WERI-Rb-1 (cell line): ENCODE data around the gene TMEM171.

Source experiments
- DNase-seq: peaks from one replicate; pipeline ENCODE4 v3.0.0-alpha.2; 2020
- H3K27ac ChIP-seq: fragments of 250-450 bp; sonication (Bioruptor Pico); 2 replicates; pipeline ENCODE4 v1.5.1; 2020; ENCODE audit warnings: mild to moderate bottlenecking, moderate library complexity
- H3K27me3 ChIP-seq: fragments of 250-450 bp; sonication (Bioruptor Pico); 2 replicates; pipeline ENCODE4 v1.5.1; 2021; ENCODE audit warnings: mild to moderate bottlenecking, low read depth, moderate library complexity; ENCODE audit not compliant: insufficient read depth, severe bottlenecking
- H3K36me3 ChIP-seq: fragments of 250-450 bp; sonication (Bioruptor Pico); 2 replicates; pipeline ENCODE4 v1.5.1; 2020; ENCODE audit warnings: mild to moderate bottlenecking, moderate library complexity
- H3K4me3 ChIP-seq: 2 replicates; pipeline ENCODE4 v1.5.1; 2011; ENCODE audit warnings: low read depth, mild to moderate bottlenecking, control low read depth, low read length
- H3K9me3 ChIP-seq: fragments of 250-450 bp; sonication (Bioruptor Pico); 2 replicates; pipeline ENCODE4 v1.5.1; 2021; ENCODE audit warnings: mild to moderate bottlenecking, moderate library complexity; ENCODE audit not compliant: severe bottlenecking
- TF ChIP-seq, protein P1 (sequence below): IDR thresholded peaks from 2 replicates; pipeline ENCODE4 v1.5.1; 2011; ENCODE audit warnings: low read depth, mild to moderate bottlenecking, control low read depth, inconsistent platforms, low read length

The TMEM171 gene

DNA sequence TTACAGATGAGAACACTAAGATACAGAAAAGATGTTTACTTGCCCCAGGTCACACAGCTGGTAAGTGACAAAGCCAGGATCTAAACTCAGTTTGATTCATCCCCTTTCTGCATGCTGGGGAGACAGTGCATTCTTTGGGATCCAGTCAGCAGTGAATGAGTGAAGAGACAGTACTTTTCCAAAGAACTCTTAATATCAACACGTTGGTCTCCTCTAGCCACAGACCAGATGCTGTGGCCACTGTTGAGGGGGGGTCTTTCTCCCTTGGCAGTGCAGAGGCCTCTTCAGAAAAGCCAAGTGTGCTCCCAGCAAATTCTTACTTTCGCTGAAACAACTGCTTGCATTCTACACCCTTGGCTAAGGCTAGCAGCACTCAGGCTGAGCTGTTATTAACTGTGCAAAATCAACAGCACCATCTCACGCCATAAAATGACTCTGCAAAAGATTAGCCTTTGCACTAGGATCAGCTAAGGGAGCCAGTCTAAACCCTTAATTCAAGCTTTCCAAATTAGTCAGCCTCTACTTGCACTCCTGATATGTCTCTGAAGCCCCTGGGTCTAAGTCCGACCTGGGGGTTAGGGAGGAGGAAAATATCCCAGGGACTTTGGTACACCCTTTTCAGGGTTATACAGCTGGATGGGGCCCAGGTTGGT, 4.8 kb upstream of the TMEM171 start:
- Histone ChIP-seq H3K36me3 (no peaks in the 10 kb centered on the region), H3K27ac (no peak overlapping the region), H3K27me3 (no peaks in the 10 kb centered on the region), H3K9me3 (no peaks in the 10 kb centered on the region), H3K4me3 (no peak overlapping the region)
- DNase-seq, result no peak
- TF ChIP-seq, protein P1, sequence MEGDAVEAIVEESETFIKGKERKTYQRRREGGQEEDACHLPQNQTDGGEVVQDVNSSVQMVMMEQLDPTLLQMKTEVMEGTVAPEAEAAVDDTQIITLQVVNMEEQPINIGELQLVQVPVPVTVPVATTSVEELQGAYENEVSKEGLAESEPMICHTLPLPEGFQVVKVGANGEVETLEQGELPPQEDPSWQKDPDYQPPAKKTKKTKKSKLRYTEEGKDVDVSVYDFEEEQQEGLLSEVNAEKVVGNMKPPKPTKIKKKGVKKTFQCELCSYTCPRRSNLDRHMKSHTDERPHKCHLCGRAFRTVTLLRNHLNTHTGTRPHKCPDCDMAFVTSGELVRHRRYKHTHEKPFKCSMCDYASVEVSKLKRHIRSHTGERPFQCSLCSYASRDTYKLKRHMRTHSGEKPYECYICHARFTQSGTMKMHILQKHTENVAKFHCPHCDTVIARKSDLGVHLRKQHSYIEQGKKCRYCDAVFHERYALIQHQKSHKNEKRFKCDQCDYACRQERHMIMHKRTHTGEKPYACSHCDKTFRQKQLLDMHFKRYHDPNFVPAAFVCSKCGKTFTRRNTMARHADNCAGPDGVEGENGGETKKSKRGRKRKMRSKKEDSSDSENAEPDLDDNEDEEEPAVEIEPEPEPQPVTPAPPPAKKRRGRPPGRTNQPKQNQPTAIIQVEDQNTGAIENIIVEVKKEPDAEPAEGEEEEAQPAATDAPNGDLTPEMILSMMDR, result no peak

DNA sequence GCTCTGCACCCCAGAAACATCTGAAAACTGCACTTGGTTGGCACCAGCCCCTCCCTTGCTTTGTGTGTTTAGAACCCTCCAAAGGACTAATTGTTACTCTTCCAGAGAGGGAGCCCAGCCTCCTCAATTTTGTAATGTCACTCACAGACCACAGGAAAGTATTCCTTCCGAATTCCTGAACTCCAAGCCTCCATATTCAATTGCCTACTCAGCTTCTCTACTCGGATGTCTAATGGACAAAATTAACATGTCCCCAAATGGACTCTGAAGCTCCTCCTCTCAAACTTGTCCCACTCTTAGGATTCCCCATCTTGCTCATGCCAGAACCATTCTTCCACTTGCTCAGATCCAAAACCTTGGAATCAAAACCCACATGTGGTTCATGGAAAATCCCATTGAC, 3.9 kb upstream of the TMEM171 start:
- DNase-seq, result no peak
- H3K27me3 ChIP-seq, result no peaks in the 10 kb centered on the region
- no peaks in the 10 kb centered on the region for H3K36me3 ChIP-seq
- TF ChIP-seq, protein P1, result no peak
- H3K9me3 ChIP-seq, result no peaks in the 10 kb centered on the region
- H3K4me3 ChIP-seq, result no peak overlapping the region
- no peak overlapping the region for H3K27ac ChIP-seq

DNA sequence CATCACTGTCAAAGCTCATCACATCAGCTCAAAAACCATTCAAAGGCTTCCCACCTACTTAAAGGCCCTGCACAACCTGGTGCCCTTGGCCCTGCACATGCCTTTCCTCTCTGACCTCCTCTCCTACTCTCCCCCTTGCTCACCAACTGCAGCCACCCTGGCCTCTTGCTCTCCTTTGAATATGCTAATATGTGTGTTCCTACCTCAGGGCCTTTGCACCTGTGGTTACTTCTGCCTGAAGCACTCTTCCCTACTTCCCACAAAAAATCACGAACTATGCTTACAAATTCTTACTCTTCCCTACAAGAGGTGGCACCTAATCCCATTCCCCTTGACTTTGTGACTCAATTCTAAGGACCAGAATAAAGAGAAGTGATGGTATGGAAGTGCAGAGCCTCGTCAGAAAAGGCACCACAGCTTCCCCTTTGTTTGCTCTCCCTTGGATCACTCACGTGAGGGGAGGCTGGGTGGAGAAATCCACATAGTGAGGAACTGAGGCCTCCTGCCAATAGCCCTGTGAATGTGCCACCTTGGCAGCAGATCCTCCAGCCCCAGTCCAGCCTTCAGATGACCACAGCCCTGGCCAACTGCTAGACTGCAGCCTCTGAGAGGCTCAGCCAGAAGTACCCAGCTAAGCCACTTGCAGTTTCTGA, 3.2 kb upstream of the TMEM171 start:
- Histone ChIP-seq H3K36me3 (no peaks in the 10 kb centered on the region), H3K4me3 (no peak overlapping the region), H3K27me3 (no peaks in the 10 kb centered on the region), H3K9me3 (no peaks in the 10 kb centered on the region), H3K27ac (no peak overlapping the region)
- no peak for DNase-seq
- TF ChIP-seq, protein P1, result no peak

DNA sequence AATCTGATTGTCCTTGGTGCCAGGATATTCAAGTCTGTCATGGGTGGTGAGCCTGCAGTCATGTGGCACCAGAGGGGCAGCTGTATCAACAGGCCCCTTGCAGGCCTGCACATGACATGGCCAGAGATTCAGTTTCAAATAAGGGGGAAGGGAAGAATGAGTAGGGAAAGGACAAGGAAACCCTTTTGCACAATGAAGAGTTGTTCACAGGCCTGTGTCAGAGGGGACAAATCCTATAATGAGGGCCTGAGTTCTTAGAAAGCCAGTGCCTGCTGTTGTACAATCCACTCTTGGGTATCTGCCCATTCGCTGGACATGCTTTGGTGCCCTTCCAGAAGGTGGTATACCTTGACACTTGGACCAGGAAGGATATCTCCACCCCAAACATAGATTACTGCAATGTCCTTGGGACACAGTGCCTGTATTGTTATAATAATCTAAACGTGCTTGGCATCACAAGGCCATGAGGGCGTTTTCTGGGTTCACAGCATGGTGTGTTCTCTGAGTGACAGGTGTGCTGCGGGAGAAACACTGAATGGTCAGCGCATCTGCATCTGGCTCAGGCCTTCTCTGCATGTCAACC, 1.9 kb upstream of the TMEM171 start:
- no peaks in the 10 kb centered on the region for H3K27me3 ChIP-seq
- DNase-seq, result no peak
- TF ChIP-seq, protein P1, result no peak
- H3K9me3 ChIP-seq, result no peaks in the 10 kb centered on the region
- H3K4me3 ChIP-seq, result no peak overlapping the region
- no peaks in the 10 kb centered on the region for H3K36me3 ChIP-seq
- H3K27ac ChIP-seq, result no peak overlapping the region

DNA sequence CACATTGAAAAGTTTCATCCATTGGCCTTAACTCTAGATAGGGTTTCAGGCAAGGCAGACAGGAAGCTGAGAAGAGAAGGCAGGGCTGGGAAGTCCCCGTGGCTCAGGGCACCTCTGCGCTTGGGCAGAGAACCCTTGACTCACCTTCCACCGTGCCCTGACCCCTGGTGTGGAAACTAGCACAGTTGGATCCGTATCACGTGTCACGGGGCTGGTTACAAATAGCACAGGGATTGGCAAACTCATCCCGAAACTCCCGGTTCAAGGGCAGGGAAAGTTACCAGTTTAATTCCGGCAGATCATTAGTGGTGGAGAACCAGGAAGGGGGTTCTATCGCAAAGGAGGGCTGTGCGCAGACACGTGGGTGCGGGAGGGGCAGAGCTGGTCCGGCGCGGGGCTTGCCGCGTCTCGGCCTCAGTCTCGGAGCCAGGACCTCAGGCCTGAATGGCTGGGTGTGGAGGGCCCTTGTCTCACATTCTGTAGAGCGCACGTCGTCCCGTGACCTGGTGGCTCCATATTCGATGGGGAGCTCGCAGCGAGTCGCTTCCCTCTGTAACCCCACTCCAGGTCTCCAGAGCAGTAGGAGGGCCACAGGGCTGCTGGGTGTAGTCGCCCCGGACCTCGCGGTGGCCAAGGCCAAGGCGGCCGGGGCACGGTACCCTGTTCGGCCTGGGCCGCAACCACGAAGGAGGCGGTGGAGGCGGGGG, 771 bp upstream of the TMEM171 start:
- TF ChIP-seq, protein P1, result no peak
- Histone ChIP-seq H3K9me3 (no peaks in the 10 kb centered on the region), H3K27me3 (no peaks in the 10 kb centered on the region), H3K36me3 (no peaks in the 10 kb centered on the region), H3K27ac (no peak overlapping the region), H3K4me3 (no peak overlapping the region)
- no peak for DNase-seq
